CD4-positive, alpha-beta T cell treated with Interferon alpha-2 for 1 hour (primary cell): ENCODE data around the gene COL3A1.

Source experiments
- DNase-seq, 2 donors: peaks; one replicate each; pipeline ENCODE4 v3.0.0-alpha.2; 2020 to 2022

Gene COL3A1

GRCh38 chr2:188976545-188977268, 2.5 kb downstream of the COL3A1 start:
- DNase-seq, result no peak

GRCh38 chr2:188977317-188977716, 3.1 kb downstream of the COL3A1 start:
- no peak for DNase-seq

GRCh38 chr2:188978291-188979081, 4.3 kb downstream of the COL3A1 start:
- DNase-seq, result no peak

GRCh38 chr2:188979187-188980114, 5.3 kb downstream of the COL3A1 start:
- no peak for DNase-seq

- DNase-seq, result no peak
Measured at GRCh38 chr2:188983427-188984064, 9.4 kb downstream of the COL3A1 start.

GRCh38 chr2:188984065-188984491, 9.9 kb downstream of the COL3A1 start:
- DNase-seq, result no peak

- no peak for DNase-seq
Measured at GRCh38 chr2:188984680-188985079, 10.5 kb downstream of the COL3A1 start.

GRCh38 chr2:188986839-188987238, 12.7 kb downstream of the COL3A1 start:
- DNase-seq, result no peak

- DNase-seq, result no peak
Measured at GRCh38 chr2:188993247-188993646, 19.1 kb downstream of the COL3A1 start.

GRCh38 chr2:188997263-188997662, 23.1 kb downstream of the COL3A1 start:
- DNase-seq, result no peak

- no peak for DNase-seq
Measured at GRCh38 chr2:189000221-189000620, 26.0 kb downstream of the COL3A1 start.

GRCh38 chr2:189002079-189002478, 27.9 kb downstream of the COL3A1 start:
- no peak for DNase-seq

- DNase-seq, result no peak
Measured at GRCh38 chr2:189008555-189009262, 34.5 kb downstream of the COL3A1 start.

GRCh38 chr2:189010536-189010935, 36.4 kb downstream of the COL3A1 start:
- DNase-seq, result no peak

- DNase-seq, result no peak
Measured at GRCh38 chr2:189012351-189012750, 38.2 kb downstream of the COL3A1 start.

- no peak for DNase-seq
Measured at GRCh38 chr2:189013031-189013430, 38.9 kb downstream of the COL3A1 start.

GRCh38 chr2:189013671-189014448, 39.7 kb downstream of the COL3A1 start:
- no peak for DNase-seq

GRCh38 chr2:189014449-189015138, 40.4 kb downstream of the COL3A1 start:
- no peak for DNase-seq

- no peak for DNase-seq
Measured at GRCh38 chr2:189015359-189015758, 41.2 kb downstream of the COL3A1 start.

- DNase-seq, result no peak
Measured at GRCh38 chr2:189016311-189016861, 42.2 kb downstream of the COL3A1 start.
